Endodermal cell (in vitro differentiated cells): ENCODE measurements around the gene FHL1. TPM values are rescaled to one million over a fixed set of nuclear protein-coding genes. Genes with fewer than 3 reads are reported as not detected.
"Not testable (repeated sequence)": the region's sequence is repeated elsewhere in the genome, so short reads cannot be mapped to it uniquely, and the experiment has no call there.

Experiments used
- DNase-seq: peaks from one replicate; pipeline ENCODE4 v3.0.0-alpha.2; 2017
- H3K27ac ChIP-seq: 2 replicates; pipeline ENCODE4 v1.5.1; 2013; ENCODE audit warnings: mild to moderate bottlenecking, low read depth, low read length, moderate library complexity
- H3K27me3 ChIP-seq: 2 replicates; pipeline ENCODE4 v1.6.1; 2013; ENCODE audit warnings: mild to moderate bottlenecking, low read length, moderate library complexity; ENCODE audit not compliant: insufficient read depth, control insufficient read depth, poor library complexity, severe bottlenecking
- H3K36me3 ChIP-seq: 2 replicates; pipeline ENCODE4 v1.7.0; 2013; ENCODE audit warnings: mild to moderate bottlenecking, low read length, moderate library complexity; ENCODE audit not compliant: control insufficient read depth, insufficient read depth
- H3K4me1 ChIP-seq: one replicate; pipeline ENCODE4 v1.7.0; 2013; ENCODE audit warnings: low read length; ENCODE audit not compliant: control insufficient read depth, insufficient read depth
- H3K4me3 ChIP-seq: 2 replicates; pipeline ENCODE4 v1.5.1; 2013; ENCODE audit warnings: mild to moderate bottlenecking, low read length, moderate library complexity
- H3K9ac ChIP-seq: 2 replicates; pipeline ENCODE4 v1.6.1; 2013; ENCODE audit warnings: mild to moderate bottlenecking, low read length, moderate library complexity; ENCODE audit not compliant: poor library complexity, severe bottlenecking; ENCODE audit errors: extremely low read depth
- H3K9me3 ChIP-seq: 2 replicates; pipeline ENCODE4 v1.6.1; 2013; ENCODE audit warnings: mild to moderate bottlenecking, low read length, moderate library complexity; ENCODE audit not compliant: control insufficient read depth
- H3K27ac Mint-ChIP-seq: 2 replicates; pipeline ENCODE4 v1.8.0; 2020; ENCODE audit warnings: mixed read lengths
- H3K27me3 Mint-ChIP-seq: 2 replicates; pipeline ENCODE4 v1.8.0; 2021; ENCODE audit warnings: mild to moderate bottlenecking, mixed read lengths; ENCODE audit not compliant: insufficient read depth
- H3K36me3 Mint-ChIP-seq: 2 replicates; pipeline ENCODE4 v1.8.0; 2020; ENCODE audit warnings: low read depth, mixed read lengths
- H3K4me1 Mint-ChIP-seq: 2 replicates; pipeline ENCODE4 v1.8.0; 2020; ENCODE audit warnings: mixed read lengths
- H3K4me3 Mint-ChIP-seq: 2 replicates; pipeline ENCODE4 v1.8.0; 2020; ENCODE audit warnings: mild to moderate bottlenecking, moderate library complexity, mixed read lengths
- H3K9me3 Mint-ChIP-seq: 2 replicates; pipeline ENCODE4 v1.8.0; 2020; ENCODE audit warnings: mild to moderate bottlenecking, mixed read lengths
- CTCF ChIP-seq: fragments of 200-600 bp; sonication (generic); conservative IDR thresholded peaks from 2 replicates; pipeline ENCODE4 v1.5.0; 2021; ENCODE audit warnings: antibody characterized with exemption, mild to moderate bottlenecking
- WGBS, 2 experiments: methylation state at CpG; one replicate each; pipeline versions ENCODE4 v1.1.5 to v1.1.7; 2013; ENCODE audit warnings: missing lambda C conversion rate in 2 of 2, mixed read lengths in 1 of 2; ENCODE audit not compliant: insufficient coverage in 1 of 2, insufficient read length in 1 of 2; 5-methylcytosine and 5-hydroxymethylcytosine counted together
- total RNA-seq, 2 donors: library from RNA; stranded (reverse); fragmentation: NEBNext Ultra II Directional in 1 of 2; extraction: Animal tissue kit (Norgen Biotek cat#: 25700) in 1 of 2; gene quantifications; 2 replicates in 1 of 2; 3 replicates in 1 of 2; pipeline ENCODE4 v1.2.1, GENCODE V29; 2021

Gene FHL1
- total RNA-seq, 2 donors from 2014 or later: 3.7 to 19.3 TPM

GRCh38 chrX:136106920-136107528, 40.3 kb upstream of the FHL1 start:
- H3K4me3 Mint-ChIP-seq: no peak overlapping the region
- no peaks in the 10 kb centered on the region for H3K36me3 Mint-ChIP-seq
- no peak overlapping the region for H3K4me3 ChIP-seq
- no peaks in the 10 kb centered on the region for H3K27me3 ChIP-seq
- no peaks in the 10 kb centered on the region for H3K4me1 Mint-ChIP-seq
- no peak for DNase-seq
- 92% methylated on average over 4 to 10 of the region's 11 CpGs for WGBS, 2 experiments
- H3K27ac Mint-ChIP-seq: no peak overlapping the region
- H3K9ac ChIP-seq: no peak overlapping the region
- H3K27ac ChIP-seq: no peak overlapping the region
- H3K4me1 ChIP-seq: no peaks in the 10 kb centered on the region
- TF ChIP-seq CTCF: no peak
- peaks cover 56% of the 10 kb centered on the region for H3K9me3 Mint-ChIP-seq
- no peaks in the 10 kb centered on the region for H3K36me3 ChIP-seq
- no peaks in the 10 kb centered on the region for H3K9me3 ChIP-seq
- H3K27me3 Mint-ChIP-seq: no peaks in the 10 kb centered on the region

GRCh38 chrX:136108905-136109304, 38.4 kb upstream of the FHL1 start:
- H3K9me3 ChIP-seq, DNase-seq, H3K4me3 Mint-ChIP-seq, H3K27me3 Mint-ChIP-seq, H3K9ac ChIP-seq, H3K36me3 ChIP-seq, H3K4me3 ChIP-seq, H3K36me3 Mint-ChIP-seq, H3K4me1 ChIP-seq, H3K4me1 Mint-ChIP-seq, H3K27me3 ChIP-seq, H3K27ac Mint-ChIP-seq, H3K27ac ChIP-seq: not testable (repeated sequence)
- WGBS, 2 experiments: 86 to 100% methylated on average over 1 of the region's 1 CpG
- peaks cover 59% of the 10 kb centered on the region for H3K9me3 Mint-ChIP-seq

GRCh38 chrX:136112286-136112685, 35.0 kb upstream of the FHL1 start:
- H3K27ac Mint-ChIP-seq: no peak overlapping the region
- no peak overlapping the region for H3K27ac ChIP-seq
- H3K36me3 ChIP-seq: no peaks in the 10 kb centered on the region
- WGBS, 2 experiments: 0% methylated on average over 1 of the region's 1 CpG; no CpG with 5 or more reads in 1 of the 2 experiments
- H3K27me3 Mint-ChIP-seq: no peaks in the 10 kb centered on the region
- H3K4me3 ChIP-seq: no peak overlapping the region
- no peak for TF ChIP-seq CTCF
- DNase-seq: no peak
- H3K9me3 Mint-ChIP-seq: peaks cover 59% of the 10 kb centered on the region
- no peaks in the 10 kb centered on the region for H3K9me3 ChIP-seq
- H3K36me3 Mint-ChIP-seq: no peaks in the 10 kb centered on the region
- no peaks in the 10 kb centered on the region for H3K27me3 ChIP-seq
- H3K4me1 ChIP-seq: no peaks in the 10 kb centered on the region
- H3K4me3 Mint-ChIP-seq: no peak overlapping the region
- H3K9ac ChIP-seq: no peak overlapping the region
- no peaks in the 10 kb centered on the region for H3K4me1 Mint-ChIP-seq

- no peak overlapping the region for H3K4me3 Mint-ChIP-seq
- no peaks in the 10 kb centered on the region for H3K4me1 Mint-ChIP-seq
These were observed 34.6 kb upstream of the FHL1 start for GRCh38 chrX:136112778-136113177.

More at GRCh38 chrX:136112778-136113177, 34.6 kb upstream of the FHL1 start:
- H3K27me3 Mint-ChIP-seq: no peaks in the 10 kb centered on the region
- Histone ChIP-seq H3K36me3 (no peaks in the 10 kb centered on the region), H3K9ac (no peak overlapping the region), H3K27me3 (no peaks in the 10 kb centered on the region), H3K4me3 (no peak overlapping the region), H3K4me1 (no peaks in the 10 kb centered on the region), H3K9me3 (no peaks in the 10 kb centered on the region), H3K27ac (no peak overlapping the region)
- H3K27ac Mint-ChIP-seq: no peak overlapping the region
- no peak for DNase-seq
- no peaks in the 10 kb centered on the region for H3K36me3 Mint-ChIP-seq
- peaks cover 58% of the 10 kb centered on the region for H3K9me3 Mint-ChIP-seq
- no peak for TF ChIP-seq CTCF
